Measurements from ENCODE around the gene EN1.

The EN1 gene

DNA sequence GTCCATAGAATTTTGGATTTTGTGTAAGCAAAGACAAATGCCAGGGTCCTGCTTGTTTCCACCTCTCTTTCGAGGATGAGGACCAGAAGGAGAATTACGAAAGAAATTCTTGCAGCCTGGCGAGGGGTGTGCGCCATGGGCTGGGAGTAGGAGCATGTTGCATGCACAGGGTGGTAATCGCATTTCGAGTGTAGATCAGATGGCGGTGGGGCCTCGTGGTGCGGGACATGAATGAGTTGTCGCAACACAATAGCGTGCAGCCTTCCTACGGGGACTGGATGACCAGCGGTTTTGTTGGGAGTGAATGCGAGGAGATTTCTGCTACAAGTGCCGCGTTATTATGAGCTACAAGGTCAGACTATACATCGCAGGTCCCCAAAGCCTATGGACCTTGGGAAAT lies 4.2 kb upstream of the EN1 start:
- TF ChIP-seq CTCF (IDR thresholded peaks at IDR 0.05; ENCODE audit: borderline replicate concordance, insufficient read depth, low read depth, low read length): no peak

GRCh38 chr2:118850901-118851415 lies 3.5 kb upstream of the EN1 start:
- H3K4me3 ChIP-seq (ENCODE audit: low read depth, low read length): no peak overlapping the region
- no peak for TF ChIP-seq CTCF (IDR thresholded peaks at IDR 0.05; ENCODE audit: borderline replicate concordance, insufficient read depth, low read depth, low read length)

More for the DNA sequence above, 4.2 kb upstream of the EN1 start:
- H3K4me3 ChIP-seq (ENCODE audit: low read depth, low read length): no peak overlapping the region

- no peak for TF ChIP-seq CTCF (IDR thresholded peaks at IDR 0.05; ENCODE audit: borderline replicate concordance, insufficient read depth, low read depth, low read length)
- no peak overlapping the region for H3K4me3 ChIP-seq (ENCODE audit: low read depth, low read length)
These were observed 2.9 kb upstream of the EN1 start for GRCh38 chr2:118850168-118850900.

- TF ChIP-seq CTCF (IDR thresholded peaks at IDR 0.05; ENCODE audit: borderline replicate concordance, insufficient read depth, low read depth, low read length): no peak
- H3K4me3 ChIP-seq (ENCODE audit: low read depth, low read length): no peak overlapping the region
These were observed 2.0 kb upstream of the EN1 start for GRCh38 chr2:118849226-118850167.

GRCh38 chr2:118848381-118849225 lies 1.2 kb upstream of the EN1 start:
- TF ChIP-seq CTCF (IDR thresholded peaks at IDR 0.05; ENCODE audit: borderline replicate concordance, insufficient read depth, low read depth, low read length): no peak
- H3K4me3 ChIP-seq (ENCODE audit: low read depth, low read length): no peak overlapping the region

- TF ChIP-seq CTCF (IDR thresholded peaks at IDR 0.05; ENCODE audit: borderline replicate concordance, insufficient read depth, low read depth, low read length): no peak
- H3K4me3 ChIP-seq (ENCODE audit: low read depth, low read length): no peak overlapping the region
These were observed 319 bp upstream of the EN1 start for GRCh38 chr2:118847762-118848172.

Data from GM12875 (cell line).